HG03354 (cell line): ENCODE results near the gene SLC6A18.
"Not testable (repeated sequence)": the region's sequence is repeated elsewhere in the genome, so short reads cannot be mapped to it uniquely, and the experiment has no call there.

Experiments used
- ATAC-seq: cut with Tn5 transposase; IDR thresholded peaks from one replicate; pipeline ENCODE4 v1.9.1; 2021; ENCODE audit warnings: mild to moderate bottlenecking; ENCODE audit not compliant: unreplicated experiment, poor library complexity, severe bottlenecking

SLC6A18 gene

GRCh38 chr5:1267464-1267863, 42.3 kb downstream of the SLC6A18 start:
- ATAC-seq: not testable (repeated sequence)

GRCh38 chr5:1268056-1268455, 42.9 kb downstream of the SLC6A18 start:
- ATAC-seq: no peak

- no peak for ATAC-seq
Observed at GRCh38 chr5:1268666-1269065, 43.5 kb downstream of the SLC6A18 start.

GRCh38 chr5:1270426-1270825, 45.2 kb downstream of the SLC6A18 start:
- no peak for ATAC-seq

GRCh38 chr5:1270933-1271914, 46.0 kb downstream of the SLC6A18 start:
- no peak for ATAC-seq

- ATAC-seq: no peak
Observed at GRCh38 chr5:1272201-1272600, 47.0 kb downstream of the SLC6A18 start.

GRCh38 chr5:1273745-1274144, 48.6 kb downstream of the SLC6A18 start:
- no peak for ATAC-seq

GRCh38 chr5:1274471-1274870, 49.3 kb downstream of the SLC6A18 start:
- no peak for ATAC-seq

GRCh38 chr5:1275397-1276391, 50.5 kb downstream of the SLC6A18 start:
- ATAC-seq: not testable (repeated sequence)

- no peak for ATAC-seq
Observed at GRCh38 chr5:1276930-1277329, 51.7 kb downstream of the SLC6A18 start.

- ATAC-seq: no peak
Observed at GRCh38 chr5:1277331-1277730, 52.1 kb downstream of the SLC6A18 start.

- ATAC-seq: no peak
Observed at GRCh38 chr5:1277781-1278180, 52.6 kb downstream of the SLC6A18 start.

GRCh38 chr5:1278216-1278615, 53.0 kb downstream of the SLC6A18 start:
- no peak for ATAC-seq

GRCh38 chr5:1278656-1279442, 53.7 kb downstream of the SLC6A18 start:
- ATAC-seq: no peak

- no peak for ATAC-seq
Observed at GRCh38 chr5:1279443-1280151, 54.4 kb downstream of the SLC6A18 start.

GRCh38 chr5:1280177-1281037, 55.2 kb downstream of the SLC6A18 start:
- ATAC-seq: no peak

GRCh38 chr5:1281038-1281882, 56.1 kb downstream of the SLC6A18 start:
- ATAC-seq: no peak
